SKM-1 (cell line): ENCODE data around the gene PDE4D.

ENCODE experiments used
- DNase-seq: peaks from one replicate; lab custom pipeline; 2025; ENCODE audit not compliant: unreplicated experiment; lab: John Stamatoyannopoulos, UW

Gene PDE4D

GRCh38 chr5:59661954-59662615 is 231.4 kb downstream of the PDE4D start:
- DNase-seq = no peak

- DNase-seq = no peak
Observed at GRCh38 chr5:59661311-59661710, 232.2 kb downstream of the PDE4D start.

GRCh38 chr5:59660737-59661136 is 232.8 kb downstream of the PDE4D start:
- DNase-seq = no peak

GRCh38 chr5:59656351-59657254 is 236.9 kb downstream of the PDE4D start:
- no peak for DNase-seq

- no peak for DNase-seq
Observed at GRCh38 chr5:59655693-59656309, 237.7 kb downstream of the PDE4D start.

- no peak for DNase-seq
Observed at GRCh38 chr5:59654691-59655090, 238.8 kb downstream of the PDE4D start.

GRCh38 chr5:59652449-59652848 is 241.1 kb downstream of the PDE4D start:
- DNase-seq = no peak

- DNase-seq = no peak
Observed at GRCh38 chr5:59648949-59649921, 244.3 kb downstream of the PDE4D start.

GRCh38 chr5:59648038-59648831 is 245.3 kb downstream of the PDE4D start:
- DNase-seq = no peak

- no peak for DNase-seq
Observed at GRCh38 chr5:59645380-59645779, 248.1 kb downstream of the PDE4D start.

GRCh38 chr5:59640411-59640810 is 253.1 kb downstream of the PDE4D start:
- DNase-seq = no peak

- DNase-seq = no peak
Observed at GRCh38 chr5:59637884-59638580, 255.5 kb downstream of the PDE4D start.

GRCh38 chr5:59629561-59629960 is 264.0 kb downstream of the PDE4D start:
- DNase-seq = no peak

GRCh38 chr5:59628062-59628828 is 265.3 kb downstream of the PDE4D start:
- DNase-seq = no peak

GRCh38 chr5:59624898-59625297 is 268.6 kb downstream of the PDE4D start:
- DNase-seq = no peak

- no peak for DNase-seq
Observed at GRCh38 chr5:59622848-59623247, 270.7 kb downstream of the PDE4D start.

GRCh38 chr5:59621477-59621876 is 272.0 kb downstream of the PDE4D start:
- DNase-seq = no peak

GRCh38 chr5:59620535-59621212 is 272.9 kb downstream of the PDE4D start:
- DNase-seq = no peak
